H1 (cell line): ENCODE results near the gene MANF. TPM values are rescaled to one million over a fixed set of nuclear protein-coding genes. Genes with fewer than 3 reads are reported as not detected.

Source experiments
- CTCF ChIA-PET: fragments of 300-600 bp; sonication (Branson Sonifier 250); formaldehyde crosslinking; loops from one replicate; lab custom pipeline; 2021; ENCODE audit not compliant: partially characterized antibody; lab: Charles Lee
- POLR2A ChIA-PET: fragments of 300-600 bp; sonication (Branson Sonifier 250); formaldehyde crosslinking; loops from one replicate; lab custom pipeline; 2021; ENCODE audit warnings: inconsistent platforms; ENCODE audit not compliant: partially characterized antibody; lab: Charles Lee
- DNase-seq, 2 experiments: peaks; one replicate each; pipeline versions ENCODE4 v3.0.0 to v3.0.0-alpha.2; 2010 to 2022; ENCODE audit warnings: low spot score in 2 of 2, low read depth in 1 of 2, mixed read lengths in 1 of 2
- FAIRE-seq: peaks from 2 replicates; lab custom pipeline; 2011; peaks lifted over from hg19 to GRCh38; lab: Jason Lieb, UNC
- H2AFZ ChIP-seq: 2 replicates; pipeline ENCODE4 v1.8.1; 2012; ENCODE audit warnings: low read length, inconsistent platforms
- H2AK5ac ChIP-seq: 2 replicates; pipeline ENCODE4 v1.6.1; 2013; ENCODE audit warnings: low read depth, low read length
- H2BK120ac ChIP-seq: replicated peaks from 2 replicates; pipeline ENCODE3; 2013; ENCODE audit warnings: low read depth, low read length, inconsistent platforms
- H2BK12ac ChIP-seq: 2 replicates; pipeline ENCODE4 v1.6.1; 2013; ENCODE audit warnings: low read depth, low read length
- H2BK15ac ChIP-seq: 2 replicates; pipeline ENCODE4 v1.6.1; 2013; ENCODE audit warnings: low read length
- H2BK20ac ChIP-seq: 2 replicates; pipeline ENCODE4 v1.6.1; 2013; ENCODE audit warnings: low read length
- H2BK5ac ChIP-seq: 2 replicates; pipeline ENCODE4 v1.6.1; 2013; ENCODE audit warnings: low read depth, low read length
- H3K14ac ChIP-seq: 2 replicates; pipeline ENCODE4 v1.6.1; 2013; ENCODE audit warnings: inconsistent platforms; ENCODE audit not compliant: insufficient read length
- H3K18ac ChIP-seq: 2 replicates; pipeline ENCODE4 v1.6.1; 2013; ENCODE audit warnings: low read length; ENCODE audit errors: extremely low read depth
- H3K23ac ChIP-seq: 2 replicates; pipeline ENCODE4 v1.6.1; 2013; ENCODE audit warnings: inconsistent platforms; ENCODE audit not compliant: insufficient read length
- H3K23me2 ChIP-seq: 2 replicates; pipeline ENCODE4 v1.6.1; 2013; ENCODE audit warnings: low read depth, low read length
- H3K27ac ChIP-seq: 2 replicates; pipeline ENCODE4 v1.6.1; 2011; ENCODE audit warnings: low read depth, low read length, inconsistent platforms
- H3K27me3 ChIP-seq, 4 experiments: replicated peaks in 1 of 4; 1 replicate in 1 of 4; 2 replicates in 3 of 4; pipeline versions ENCODE4 v1.6.1 to v1.8.1; 2011 to 2013; ENCODE audit warnings: low read length in 3 of 4, mild to moderate bottlenecking in 3 of 4, inconsistent platforms in 2 of 4, mixed read lengths in 2 of 4, moderate library complexity in 1 of 4; ENCODE audit not compliant: control insufficient read depth in 3 of 4, insufficient read depth in 3 of 4; ENCODE audit errors: extremely low read depth in 1 of 4
- H3K36me3 ChIP-seq, 4 experiments: 2 replicates each; pipeline versions ENCODE4 v1.6.1 to v1.8.1; 2011 to 2013; ENCODE audit warnings: mild to moderate bottlenecking in 4 of 4, low read length in 3 of 4, moderate library complexity in 2 of 4, control low read depth in 1 of 4, inconsistent platforms in 1 of 4; ENCODE audit not compliant: insufficient read depth in 4 of 4, control insufficient read depth in 2 of 4
- H3K4ac ChIP-seq: replicated peaks from 2 replicates; pipeline ENCODE3; 2013; ENCODE audit warnings: low read length, low read depth, mixed read lengths, inconsistent platforms; ENCODE audit not compliant: insufficient read length
- H3K4me1 ChIP-seq, 4 experiments: replicated peaks in 1 of 4; 1 replicate in 1 of 4; 2 replicates in 3 of 4; pipeline versions ENCODE4 v1.6.1 to v1.8.1; 2011 to 2013; ENCODE audit warnings: low read length in 3 of 4, inconsistent platforms in 2 of 4, mixed read lengths in 1 of 4; ENCODE audit not compliant: insufficient read depth in 4 of 4, control insufficient read depth in 3 of 4
- H3K4me2 ChIP-seq, 2 experiments: 2 replicates each; pipeline versions ENCODE4 v1.6.1 to v1.8.1; 2011 to 2013; ENCODE audit warnings: low read depth in 2 of 2, low read length in 2 of 2, control low read depth in 1 of 2, inconsistent platforms in 1 of 2, mild to moderate bottlenecking in 1 of 2; ENCODE audit not compliant: insufficient read depth in 1 of 2
- H3K4me3 ChIP-seq, 4 experiments: fragments of 200-600, 300-600 bp in 1 of 4; sonication (generic), shearing (Covaris generic), sonication (Bioruptor Twin) in 1 of 4; 2 replicates each; pipeline versions ENCODE4 v1.5.1 to v1.8.1; 2011 to 2016; ENCODE audit warnings: low read length in 4 of 4, low read depth in 3 of 4, control low read depth in 2 of 4, inconsistent platforms in 2 of 4, mild to moderate bottlenecking in 2 of 4, mixed read lengths in 1 of 4, moderate library complexity in 1 of 4; ENCODE audit not compliant: insufficient read depth in 2 of 4; ENCODE audit errors: extremely low read depth in 1 of 4
- H3K56ac ChIP-seq: replicated peaks from 2 replicates; pipeline ENCODE3; 2013; ENCODE audit warnings: low read depth, mild to moderate bottlenecking, mixed read lengths, low read length, inconsistent platforms; ENCODE audit not compliant: insufficient read length
- H3K79me1 ChIP-seq: 2 replicates; pipeline ENCODE4 v1.6.1; 2013; ENCODE audit warnings: low read depth, low read length, control low read depth
- H3K79me2 ChIP-seq, 2 experiments: 2 replicates each; pipeline versions ENCODE4 v1.6.1 to v1.8.1; 2012 to 2013; ENCODE audit warnings: low read length in 2 of 2, mild to moderate bottlenecking in 2 of 2, inconsistent platforms in 1 of 2; ENCODE audit not compliant: insufficient read depth in 2 of 2, control insufficient read depth in 1 of 2
- H3K9ac ChIP-seq, 4 experiments: replicated peaks in 1 of 4; 1 replicate in 1 of 4; 2 replicates in 3 of 4; pipeline versions ENCODE4 v1.6.1 to v1.8.1; 2011 to 2013; ENCODE audit warnings: low read depth in 3 of 4, low read length in 3 of 4, control low read depth in 2 of 4, mild to moderate bottlenecking in 2 of 4, moderate library complexity in 2 of 4, inconsistent platforms in 1 of 4; ENCODE audit errors: extremely low read depth in 1 of 4
- H3K9me3 ChIP-seq, 2 experiments: 2 replicates each; pipeline versions ENCODE4 v1.6.1 to v1.8.1; 2012 to 2013; ENCODE audit warnings: mild to moderate bottlenecking in 2 of 2, moderate library complexity in 2 of 2, control low read depth in 1 of 2, inconsistent platforms in 1 of 2, low read depth in 1 of 2, low read length in 1 of 2, mixed read lengths in 1 of 2; ENCODE audit not compliant: insufficient read depth in 2 of 2
- H4K20me1 ChIP-seq, 2 experiments: replicated peaks in 1 of 2; 2 replicates each; pipeline versions ENCODE3 to v1.8.1; 2011 to 2013; ENCODE audit warnings: inconsistent platforms in 2 of 2, low read length in 2 of 2, mild to moderate bottlenecking in 1 of 2; ENCODE audit not compliant: insufficient read depth in 2 of 2, control insufficient read depth in 1 of 2
- H4K5ac ChIP-seq: 2 replicates; pipeline ENCODE4 v1.6.1; 2013; ENCODE audit warnings: low read length, low read depth, mixed read lengths, inconsistent platforms; ENCODE audit not compliant: insufficient read length
- H4K8ac ChIP-seq: 2 replicates; pipeline ENCODE4 v1.8.0; 2013; ENCODE audit warnings: mild to moderate bottlenecking, moderate library complexity, low read length, inconsistent platforms; ENCODE audit not compliant: insufficient read depth; ENCODE audit errors: extremely low read depth
- H4K91ac ChIP-seq: replicated peaks from 2 replicates; pipeline ENCODE3; 2013; ENCODE audit warnings: low read length, mixed read lengths, inconsistent platforms; ENCODE audit not compliant: insufficient read length
- FOSL1 ChIP-seq: IDR thresholded peaks from 2 replicates; pipeline ENCODE4 v1.6.1; 2011; ENCODE audit warnings: mild to moderate bottlenecking, low read depth, low read length, moderate library complexity; ENCODE audit not compliant: insufficient read depth
- KDM5A ChIP-seq: fragments of 200-600 bp; IDR thresholded peaks from 2 replicates; pipeline ENCODE4 v1.7.1; 2012; ENCODE audit warnings: mild to moderate bottlenecking, low read length, inconsistent platforms, mixed read lengths
- SIN3A ChIP-seq, 2 experiments: IDR thresholded peaks in 1 of 2; conservative IDR thresholded peaks in 1 of 2; 2 replicates each; pipeline ENCODE4 v1.6.1; 2011 to 2012; ENCODE audit warnings: low read length in 2 of 2, improper control_type of control experiment in 1 of 2, low read depth in 1 of 2, mild to moderate bottlenecking in 1 of 2
- SIRT6 ChIP-seq: IDR thresholded peaks from one replicate; pipeline ENCODE4 v1.7.1; 2012; ENCODE audit warnings: low read length, inconsistent platforms
- SP1 ChIP-seq: IDR thresholded peaks from 2 replicates; pipeline ENCODE4 v1.6.1; 2011; ENCODE audit warnings: low read depth, low read length
- TEAD4 ChIP-seq: IDR thresholded peaks from 2 replicates; pipeline ENCODE4 v1.6.1; 2012; ENCODE audit warnings: low read depth, low read length, inconsistent platforms, mixed read lengths
- WGBS, 2 experiments: shearing (Covaris generic) in 1 of 2; methylation state at CpG; one replicate each; pipeline versions ENCODE4 v1.1.6 to v1.1.7; 2013 to 2015; ENCODE audit warnings: low lambda C conversion rate in 2 of 2, mixed read lengths in 2 of 2, inconsistent platforms in 1 of 2, low coverage in 1 of 2, missing lambda C conversion rate in 1 of 2; ENCODE audit not compliant: insufficient replicate concordance in 2 of 2, insufficient coverage in 1 of 2, insufficient read length in 1 of 2; ENCODE audit errors: extremely low coverage in 1 of 2, missing lambda C conversion rate in 1 of 2; 5-methylcytosine and 5-hydroxymethylcytosine counted together
- polyA plus RNA-seq, 7 experiments: library from polyadenylated mRNA; depleted of rRNA in 3 of 7; stranded (reverse) in 5 of 7; unstranded in 2 of 7; fragments of >200 nt in 5 of 7; fragments of 200-250 nt in 2 of 7; gene quantifications; 1 replicate in 5 of 7; 2 replicates in 1 of 7; 4 replicates in 1 of 7; pipeline versions ENCODE4 v1.2.1 to v1.2.3, GENCODE V29; 2011 to 2013; ENCODE audit warnings: missing spikeins in 2 of 7, mixed read lengths in 2 of 7
- total RNA-seq: library from RNA; stranded (reverse); fragmentation: NEBNext Ultra II Directional; extraction: Animal tissue kit (Norgen Biotek cat#: 25700); gene quantifications from 2 replicates; pipeline ENCODE4 v1.2.1, GENCODE V29; 2021
- TF ChIP-seq, protein P1 (sequence below): IDR thresholded peaks from 2 replicates; pipeline ENCODE4 v1.6.1; 2011; ENCODE audit warnings: low read length, improper control_type of control experiment

The MANF gene
- total and polyA plus RNA-seq, 2 of the 8 experiments (the other 6 are each of a cell fraction or from before 2014, with no cell fraction given) = 37.5 to 159 TPM

- Histone ChIP-seq H2AFZ (no peak overlapping the region), H2BK15ac (no peak overlapping the region), H2AK5ac (no peak overlapping the region), H3K14ac (no peak overlapping the region), H3K23me2 (peaks cover 12% of the 10 kb centered on the region), H2BK12ac (no peak overlapping the region), H3K9me3 (no peaks in the 10 kb centered on the region; a peak in 1 of 4 replicates), H4K91ac (no peak overlapping the region), H2BK120ac (no peak overlapping the region), H4K8ac (no peak overlapping the region), H3K4ac (no peak overlapping the region), H3K18ac (no peak overlapping the region), H3K4me1 (peaks cover 4 to 34% (median 18%) of the 10 kb centered on the region in 4 experiments), H3K36me3 (peaks cover 24 to 63% (median 38%) of the 10 kb centered on the region in 4 experiments), H4K20me1 (peaks cover 26 to 41% of the 10 kb centered on the region in 2 experiments), H2BK5ac (no peak overlapping the region), H3K4me3 (no peak overlapping the region), H3K27me3 (no peaks in the 10 kb centered on the region), H3K56ac (no peak overlapping the region), H3K9ac (no peak overlapping the region), H4K5ac (no peak overlapping the region), H3K27ac (no peak overlapping the region), H3K4me2 (no peak overlapping the region; a peak in 1 of 4 replicates), H2BK20ac (no peak overlapping the region), H3K79me1 (peaks cover 13% of the 10 kb centered on the region), H3K79me2 (peaks cover 32 to 57% of the 10 kb centered on the region in 2 experiments), H3K23ac (no peak overlapping the region)
- DNase-seq = peak in 1 of 2 experiments; percentile 73
- POLR2A ChIA-PET = interaction anchor here (1.0 to 2.8 kb wide), 8 partner anchors 18 to 773 kb away, joined by 3 to 9 read pairs (median 4); partner anchors contain the start of genes DCAF1 and MAPKAPK3
- no peak for FAIRE-seq
- CTCF ChIA-PET = interaction anchor here (0.6 to 7.2 kb wide), 41 partner anchors 10 to 1090 kb away, joined by 3 to 53 read pairs (median 4); partner anchors contain the start of genes CISH, HYAL3, MAPKAPK3 and NAA80
- 76% methylated on average over 5 of the region's 6 CpGs; no CpG with 5 or more reads in 1 of the 2 experiments for WGBS, 2 experiments
- TF ChIP-seq TEAD4 = no peak
- 0 out of 4 replicates have a peak, but pooled peaks of 1 of the 2 experiments have one; percentile 47 for TF ChIP-seq SIN3A (conservative IDR thresholded peaks at IDR 0.05 in 1 of 2, IDR thresholded peaks at IDR 0.05 in 1 of 2; ENCODE audit: low read depth in 1 of 2, low read length in 2 of 2)
- TF ChIP-seq SP1 = no peak
- no peak for TF ChIP-seq FOSL1
- TF ChIP-seq, protein P1, sequence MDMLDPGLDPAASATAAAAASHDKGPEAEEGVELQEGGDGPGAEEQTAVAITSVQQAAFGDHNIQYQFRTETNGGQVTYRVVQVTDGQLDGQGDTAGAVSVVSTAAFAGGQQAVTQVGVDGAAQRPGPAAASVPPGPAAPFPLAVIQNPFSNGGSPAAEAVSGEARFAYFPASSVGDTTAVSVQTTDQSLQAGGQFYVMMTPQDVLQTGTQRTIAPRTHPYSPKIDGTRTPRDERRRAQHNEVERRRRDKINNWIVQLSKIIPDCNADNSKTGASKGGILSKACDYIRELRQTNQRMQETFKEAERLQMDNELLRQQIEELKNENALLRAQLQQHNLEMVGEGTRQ = no peak
- TF ChIP-seq SIRT6 = no peak
- no peak for TF ChIP-seq KDM5A
Measured at GRCh38 chr3:51389423-51390183, 4.5 kb downstream of the MANF start.
